Measurements from ENCODE around the gene TMEM214.

TMEM214 gene

DNA sequence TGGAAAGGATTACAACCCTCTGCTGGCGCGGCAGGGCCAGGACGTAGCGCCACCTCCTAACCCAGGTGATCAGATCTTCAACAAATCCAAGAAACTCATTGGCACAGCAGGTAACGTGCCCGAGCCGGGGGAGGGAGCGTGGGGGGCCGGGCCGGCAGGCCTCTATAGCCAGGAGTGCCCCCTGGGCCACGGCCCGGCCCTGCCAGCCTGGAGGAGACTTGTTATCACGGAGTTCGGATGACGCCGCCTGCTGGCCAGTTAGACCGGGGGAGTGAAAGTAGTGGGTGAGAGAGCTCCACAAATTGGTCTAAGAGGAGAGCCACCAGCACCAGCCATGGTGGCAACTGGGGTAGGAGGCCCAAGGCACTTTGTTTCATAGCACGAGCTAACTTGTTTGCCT lies 8.6 kb upstream of the TMEM214 start:
- Histone ChIP-seq H3K9me3 (ENCODE audit: control insufficient read depth, low read length) (no peaks in the 10 kb centered on the region), H3K27ac (ENCODE audit: low read depth, low read length, severe bottlenecking) (no peak overlapping the region), H3K36me3 (ENCODE audit: control insufficient read depth, insufficient read depth, low read length) (peaks cover 56% of the 10 kb centered on the region), H3K4me1 (ENCODE audit: control insufficient read depth, insufficient read depth, low read length, poor library complexity, severe bottlenecking) (peaks cover 27% of the 10 kb centered on the region), H3K4me3 (ENCODE audit: extremely low read depth, insufficient read depth, low read length, poor library complexity, severe bottlenecking) (no peak overlapping the region)
- 79 to 83% methylated on average over 16 to 18 of the region's 18 CpGs for WGBS, 2 experiments (ENCODE audit: insufficient coverage in 2 of 2)

DNA sequence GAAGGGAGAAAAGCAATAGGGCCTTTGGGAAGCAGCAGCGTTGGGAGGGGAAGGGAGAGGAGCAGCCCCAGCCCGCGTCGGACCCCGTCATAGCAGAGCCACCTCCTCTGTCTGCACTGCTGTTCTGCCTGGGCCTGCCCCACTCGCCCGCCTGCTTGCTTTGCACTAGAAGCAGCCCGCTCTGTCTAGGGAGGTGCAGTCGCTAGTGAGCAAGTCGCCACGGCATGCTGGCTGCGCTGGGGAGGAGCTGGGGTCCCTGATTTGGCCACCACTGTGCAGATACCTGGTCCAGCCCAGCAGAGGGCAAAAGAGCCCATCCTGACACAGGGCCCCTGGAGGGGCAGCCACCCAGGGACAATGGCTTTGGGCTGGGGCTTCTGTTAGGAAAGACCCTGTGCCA lies 8.0 kb upstream of the TMEM214 start:
- H3K4me1 ChIP-seq (ENCODE audit: control insufficient read depth, insufficient read depth, low read length, poor library complexity, severe bottlenecking) = peaks cover 24% of the 10 kb centered on the region
- H3K27ac ChIP-seq (ENCODE audit: low read depth, low read length, severe bottlenecking) = no peak overlapping the region
- 96 to 100% methylated on average over 6 to 12 of the region's 12 CpGs for WGBS, 2 experiments (ENCODE audit: insufficient coverage in 2 of 2)
- peaks cover 56% of the 10 kb centered on the region for H3K36me3 ChIP-seq (ENCODE audit: control insufficient read depth, insufficient read depth, low read length)
- H3K4me3 ChIP-seq (ENCODE audit: extremely low read depth, insufficient read depth, low read length, poor library complexity, severe bottlenecking) = no peak overlapping the region
- H3K9me3 ChIP-seq (ENCODE audit: control insufficient read depth, low read length) = no peaks in the 10 kb centered on the region

GRCh38 chr2:27025281-27025800 lies 7.4 kb upstream of the TMEM214 start:
- Histone ChIP-seq H3K36me3 (ENCODE audit: control insufficient read depth, insufficient read depth, low read length) (peaks cover 56% of the 10 kb centered on the region), H3K27ac (ENCODE audit: low read depth, low read length, severe bottlenecking) (no peak overlapping the region), H3K4me3 (ENCODE audit: extremely low read depth, insufficient read depth, low read length, poor library complexity, severe bottlenecking) (no peak overlapping the region), H3K4me1 (ENCODE audit: control insufficient read depth, insufficient read depth, low read length, poor library complexity, severe bottlenecking) (peaks cover 18% of the 10 kb centered on the region), H3K9me3 (ENCODE audit: control insufficient read depth, low read length) (no peaks in the 10 kb centered on the region)
- 96 to 98% methylated on average over 8 to 9 of the region's 13 CpGs for WGBS, 2 experiments (ENCODE audit: insufficient coverage in 2 of 2)

DNA sequence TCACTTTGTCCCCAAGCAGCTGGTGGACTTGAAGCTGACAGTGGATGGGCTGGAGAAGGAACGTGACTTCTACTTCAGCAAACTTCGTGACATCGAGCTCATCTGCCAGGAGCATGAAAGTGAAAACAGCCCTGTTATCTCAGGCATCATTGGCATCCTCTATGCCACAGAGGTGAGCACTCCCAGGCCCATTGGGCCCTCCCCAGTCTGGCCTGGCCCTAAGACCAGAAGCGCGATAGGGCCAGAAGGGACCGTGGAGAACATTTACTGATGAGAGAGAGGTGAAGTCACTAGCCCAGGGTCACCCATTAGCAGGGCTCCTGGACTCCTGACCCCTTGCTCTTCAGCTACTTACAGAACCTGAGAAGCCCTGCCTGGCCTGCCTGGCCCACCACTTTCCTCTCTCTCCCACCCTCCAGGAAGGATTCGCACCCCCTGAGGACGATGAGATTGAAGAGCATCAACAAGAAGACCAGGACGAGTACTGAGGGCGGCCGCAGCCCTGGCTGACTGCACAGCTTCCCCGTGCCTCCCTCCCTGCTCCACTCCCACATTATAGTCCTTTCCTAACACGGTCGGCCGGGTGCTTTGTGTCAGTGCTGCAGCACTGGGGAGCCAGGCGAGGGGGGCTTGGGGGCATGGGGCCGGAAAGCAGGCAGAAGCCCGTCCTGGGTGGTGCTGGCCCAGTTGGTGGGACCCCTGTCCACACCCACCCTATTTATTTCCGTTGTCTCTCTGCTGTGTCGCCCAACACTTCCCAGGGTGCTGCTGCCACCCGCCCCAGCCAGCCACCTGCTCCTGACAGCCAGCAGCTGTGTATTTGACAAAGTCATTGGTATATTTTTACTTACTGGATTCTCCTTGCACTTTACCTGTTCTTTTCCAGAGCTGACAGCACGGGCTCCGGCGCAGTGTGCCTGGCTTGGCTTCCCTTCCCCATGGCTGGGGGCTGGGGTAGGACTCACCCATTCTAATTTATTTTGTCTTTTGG lies 6.6 kb upstream of the TMEM214 start:
- H3K27ac ChIP-seq (ENCODE audit: low read depth, low read length, severe bottlenecking) = no peak overlapping the region
- no peak overlapping the region for H3K4me3 ChIP-seq (ENCODE audit: extremely low read depth, insufficient read depth, low read length, poor library complexity, severe bottlenecking)
- 94 to 95% methylated on average over 10 to 19 of the region's 24 CpGs for WGBS, 2 experiments (ENCODE audit: insufficient coverage in 2 of 2)
- H3K9me3 ChIP-seq (ENCODE audit: control insufficient read depth, low read length) = no peaks in the 10 kb centered on the region
- H3K4me1 ChIP-seq (ENCODE audit: control insufficient read depth, insufficient read depth, low read length, poor library complexity, severe bottlenecking) = peaks cover 11% of the 10 kb centered on the region
- H3K36me3 ChIP-seq (ENCODE audit: control insufficient read depth, insufficient read depth, low read length) = peaks cover 56% of the 10 kb centered on the region

DNA sequence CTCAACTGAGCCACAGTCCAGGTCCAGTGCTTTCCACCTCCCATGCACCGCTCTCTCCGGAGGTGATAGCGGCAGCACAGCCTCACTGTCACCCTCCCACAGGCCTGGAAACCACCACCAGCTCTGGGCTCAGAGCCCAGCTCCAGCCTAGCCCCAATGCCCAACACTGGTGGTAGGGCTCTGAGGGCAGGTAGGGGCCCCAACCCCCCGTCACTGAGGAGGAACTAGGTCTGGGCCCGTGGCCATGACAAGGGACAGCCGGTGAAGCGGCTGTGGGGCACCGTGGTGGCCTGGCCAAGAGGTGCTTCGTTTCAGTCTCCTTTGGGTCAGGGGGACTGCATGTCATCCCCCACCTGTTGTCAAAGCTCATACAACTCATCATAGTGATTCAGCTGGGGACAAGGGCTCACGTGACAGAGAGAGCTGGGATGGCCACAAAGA lies 5.5 kb upstream of the TMEM214 start:
- H3K36me3 ChIP-seq (ENCODE audit: control insufficient read depth, insufficient read depth, low read length) = peaks cover 56% of the 10 kb centered on the region
- H3K4me1 ChIP-seq (ENCODE audit: control insufficient read depth, insufficient read depth, low read length, poor library complexity, severe bottlenecking) = no peaks in the 10 kb centered on the region
- no peak overlapping the region for H3K4me3 ChIP-seq (ENCODE audit: extremely low read depth, insufficient read depth, low read length, poor library complexity, severe bottlenecking)
- H3K27ac ChIP-seq (ENCODE audit: low read depth, low read length, severe bottlenecking) = no peak overlapping the region
- 89 to 94% methylated on average over 6 to 10 of the region's 10 CpGs for WGBS, 2 experiments (ENCODE audit: insufficient coverage in 2 of 2)
- H3K9me3 ChIP-seq (ENCODE audit: control insufficient read depth, low read length) = no peaks in the 10 kb centered on the region

DNA sequence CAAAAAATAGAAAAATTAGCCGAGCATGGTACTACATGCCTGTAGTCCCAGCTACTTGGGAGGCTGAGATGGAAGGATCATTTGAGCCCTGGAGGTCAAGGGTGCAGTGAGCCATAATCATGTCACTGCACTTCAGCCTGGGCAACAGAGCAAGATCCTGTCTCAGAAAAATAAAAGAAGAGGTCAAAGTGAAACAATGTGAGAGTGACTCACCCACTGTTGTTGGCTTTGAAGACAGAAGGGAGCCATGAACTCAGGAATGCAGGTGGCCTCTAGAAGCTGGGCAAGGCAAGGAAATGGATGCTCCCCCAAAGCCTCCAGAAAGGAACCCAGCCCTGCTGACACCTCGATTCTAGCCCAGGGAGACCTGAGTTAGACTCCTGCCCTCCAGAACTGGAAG lies 3.7 kb upstream of the TMEM214 start:
- WGBS, 2 experiments (ENCODE audit: insufficient coverage in 2 of 2) = 86 to 93% methylated on average over 2 of the region's 2 CpGs
- H3K4me1 ChIP-seq (ENCODE audit: control insufficient read depth, insufficient read depth, low read length, poor library complexity, severe bottlenecking) = no peaks in the 10 kb centered on the region
- no peak overlapping the region for H3K4me3 ChIP-seq (ENCODE audit: extremely low read depth, insufficient read depth, low read length, poor library complexity, severe bottlenecking)
- no peaks in the 10 kb centered on the region for H3K9me3 ChIP-seq (ENCODE audit: control insufficient read depth, low read length)
- H3K27ac ChIP-seq (ENCODE audit: low read depth, low read length, severe bottlenecking) = no peak overlapping the region
- peaks cover 45% of the 10 kb centered on the region for H3K36me3 ChIP-seq (ENCODE audit: control insufficient read depth, insufficient read depth, low read length)

GRCh38 chr2:27033253-27033852 lies 588 bp downstream of the TMEM214 start:
- no peaks in the 10 kb centered on the region for H3K9me3 ChIP-seq (ENCODE audit: control insufficient read depth, low read length)
- no peaks in the 10 kb centered on the region for H3K4me1 ChIP-seq (ENCODE audit: control insufficient read depth, insufficient read depth, low read length, poor library complexity, severe bottlenecking)
- 0 to 13% methylated on average over 6 to 7 of the region's 11 CpGs for WGBS, 2 experiments (ENCODE audit: insufficient coverage in 2 of 2)
- peak overlapping the region; percentile 76 for H3K4me3 ChIP-seq (ENCODE audit: extremely low read depth, insufficient read depth, low read length, poor library complexity, severe bottlenecking)
- peak overlapping the region; percentile 81 for H3K27ac ChIP-seq (ENCODE audit: low read depth, low read length, severe bottlenecking)
- peaks cover 45% of the 10 kb centered on the region for H3K36me3 ChIP-seq (ENCODE audit: control insufficient read depth, insufficient read depth, low read length)

DNA sequence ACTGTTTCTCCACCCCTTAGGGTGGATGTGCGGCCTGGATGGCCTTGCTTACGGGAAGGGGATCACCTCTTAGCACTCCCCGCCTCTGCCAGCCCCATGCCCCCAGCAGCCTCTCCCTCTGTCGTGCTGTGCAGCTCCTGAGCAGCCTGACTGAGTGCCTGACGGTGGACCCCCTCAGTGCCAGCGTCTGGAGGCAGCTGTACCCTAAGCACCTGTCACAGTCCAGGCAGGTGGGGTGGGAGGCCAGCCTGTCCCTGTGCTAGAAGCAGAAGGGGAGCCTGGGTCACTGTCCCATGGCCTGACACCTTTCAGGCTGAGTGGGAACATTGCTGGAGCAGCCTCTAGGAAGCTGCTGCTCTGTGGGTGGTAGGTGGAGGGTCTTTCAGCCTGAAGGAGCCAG lies 5.2 kb downstream of the TMEM214 start:
- H3K36me3 ChIP-seq (ENCODE audit: control insufficient read depth, insufficient read depth, low read length) = peaks cover 88% of the 10 kb centered on the region
- no peak overlapping the region for H3K4me3 ChIP-seq (ENCODE audit: extremely low read depth, insufficient read depth, low read length, poor library complexity, severe bottlenecking)
- WGBS, 2 experiments (ENCODE audit: insufficient coverage in 2 of 2) = 88 to 100% methylated on average over 3 to 6 of the region's 6 CpGs

DNA sequence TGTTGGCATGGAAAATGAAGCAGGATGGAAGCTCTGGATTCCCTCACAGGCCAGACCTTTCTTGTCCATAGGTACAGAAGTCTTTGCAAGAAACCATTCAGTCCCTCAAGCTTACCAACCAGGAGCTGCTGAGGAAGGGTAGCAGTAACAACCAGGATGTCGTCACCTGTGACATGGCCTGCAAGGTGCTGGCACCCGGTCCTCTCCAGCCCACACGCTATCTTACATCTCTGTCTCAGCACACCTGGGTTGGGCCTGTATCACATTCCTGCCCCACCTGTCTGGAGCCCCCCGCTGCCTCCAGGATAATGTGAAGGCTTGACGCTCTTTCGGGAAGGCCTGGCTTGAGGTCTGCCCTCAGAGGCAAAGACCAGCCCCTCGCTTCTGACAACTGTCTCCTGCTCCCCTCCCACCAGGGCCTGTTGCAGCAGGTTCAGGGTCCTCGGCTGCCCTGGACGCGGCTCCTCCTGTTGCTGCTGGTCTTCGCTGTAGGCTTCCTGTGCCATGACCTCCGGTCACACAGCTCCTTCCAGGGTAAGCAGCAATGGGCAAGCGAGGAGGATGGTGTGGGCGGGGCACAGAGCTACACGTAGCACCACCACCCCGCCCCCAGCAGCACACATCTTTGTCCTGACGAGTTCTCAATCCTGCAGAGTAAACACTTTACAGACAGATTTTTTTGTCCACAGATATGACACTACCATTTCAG lies 6.0 kb downstream of the TMEM214 start:
- peaks cover 95% of the 10 kb centered on the region for H3K36me3 ChIP-seq (ENCODE audit: control insufficient read depth, insufficient read depth, low read length)
- no peak overlapping the region for H3K4me3 ChIP-seq (ENCODE audit: extremely low read depth, insufficient read depth, low read length, poor library complexity, severe bottlenecking)
- H3K4me1 ChIP-seq (ENCODE audit: control insufficient read depth, insufficient read depth, low read length, poor library complexity, severe bottlenecking) = no peaks in the 10 kb centered on the region
- no peaks in the 10 kb centered on the region for H3K9me3 ChIP-seq (ENCODE audit: control insufficient read depth, low read length)
- no peak overlapping the region for H3K27ac ChIP-seq (ENCODE audit: low read depth, low read length, severe bottlenecking)
- 92 to 97% methylated on average over 7 to 13 of the region's 17 CpGs for WGBS, 2 experiments (ENCODE audit: insufficient coverage in 2 of 2)

More for the DNA sequence above, 5.2 kb downstream of the TMEM214 start:
- Histone ChIP-seq H3K27ac (ENCODE audit: low read depth, low read length, severe bottlenecking) (no peak overlapping the region), H3K9me3 (ENCODE audit: control insufficient read depth, low read length) (no peaks in the 10 kb centered on the region), H3K4me1 (ENCODE audit: control insufficient read depth, insufficient read depth, low read length, poor library complexity, severe bottlenecking) (no peaks in the 10 kb centered on the region)

DNA sequence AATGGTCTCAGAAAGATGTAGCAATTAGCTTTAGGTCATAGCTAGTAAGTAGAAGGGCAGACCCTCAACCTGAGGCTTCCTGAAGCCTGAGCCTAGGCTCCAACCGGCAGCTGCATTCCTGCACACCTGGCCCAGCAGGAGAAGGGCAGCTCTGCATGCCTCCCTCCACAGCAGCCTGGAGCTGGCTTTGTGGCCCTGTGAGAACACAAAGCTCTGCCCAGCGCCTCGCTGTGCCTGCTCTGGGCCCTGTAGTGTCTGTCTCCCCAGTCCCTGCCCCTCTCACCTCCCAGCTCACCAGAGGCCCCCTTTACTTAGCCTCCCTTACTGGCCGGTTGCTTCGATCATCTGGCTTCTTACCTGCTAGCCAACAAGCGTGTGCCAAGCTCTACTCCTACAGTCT lies 6.7 kb downstream of the TMEM214 start:
- no peak overlapping the region for H3K4me3 ChIP-seq (ENCODE audit: extremely low read depth, insufficient read depth, low read length, poor library complexity, severe bottlenecking)
- 95 to 100% methylated on average over 3 of the region's 6 CpGs for WGBS, 2 experiments (ENCODE audit: insufficient coverage in 2 of 2)
- H3K36me3 ChIP-seq (ENCODE audit: control insufficient read depth, insufficient read depth, low read length) = peaks cover 93% of the 10 kb centered on the region
- no peak overlapping the region for H3K27ac ChIP-seq (ENCODE audit: low read depth, low read length, severe bottlenecking)
- H3K9me3 ChIP-seq (ENCODE audit: control insufficient read depth, low read length) = no peaks in the 10 kb centered on the region
- H3K4me1 ChIP-seq (ENCODE audit: control insufficient read depth, insufficient read depth, low read length, poor library complexity, severe bottlenecking) = no peaks in the 10 kb centered on the region

All from mesodermal cell (in vitro differentiated cells).